Neural cell (in vitro differentiated cells): ENCODE data around the gene FAM200B.

ENCODE experiments used
- EP300 ChIP-seq: fragments of 450-650 bp; conservative IDR thresholded peaks from 2 replicates; pipeline ENCODE4 v1.6.1; 2014; ENCODE audit warnings: antibody characterized with exemption, mild to moderate bottlenecking, moderate library complexity; ENCODE audit not compliant: poor library complexity, severe bottlenecking
- EZH2 ChIP-seq: fragments of 200-600, 300-800 bp; shearing (Covaris generic), sonication (generic); IDR thresholded peaks from 2 replicates; pipeline ENCODE4 v1.6.1; 2014; ENCODE audit warnings: antibody characterized with exemption, low read length, borderline replicate concordance, mild to moderate bottlenecking; ENCODE audit not compliant: insufficient read depth, poor library complexity, severe bottlenecking
- MXI1 ChIP-seq: fragments of 450-650 bp; conservative IDR thresholded peaks from 2 replicates; pipeline ENCODE4 v1.6.1; 2014; ENCODE audit warnings: antibody characterized with exemption, mild to moderate bottlenecking; ENCODE audit not compliant: poor library complexity, severe bottlenecking
- POLR2AphosphoS5 ChIP-seq: IDR thresholded peaks from 2 replicates; pipeline ENCODE4 v1.6.1; 2012
- RAD21 ChIP-seq: fragments of 450-650 bp; conservative IDR thresholded peaks from 2 replicates; pipeline ENCODE4 v1.6.1; 2014; ENCODE audit warnings: antibody characterized with exemption, mild to moderate bottlenecking, moderate library complexity
- SMC3 ChIP-seq: fragments of 450-650 bp; conservative IDR thresholded peaks from 2 replicates; pipeline ENCODE4 v1.6.1; 2014; ENCODE audit warnings: antibody characterized with exemption, mild to moderate bottlenecking, moderate library complexity; ENCODE audit not compliant: poor library complexity
- TAF1 ChIP-seq: IDR thresholded peaks from 2 replicates; pipeline ENCODE4 v1.6.1; 2012; ENCODE audit warnings: low read depth
- TF ChIP-seq, protein P1 (sequence below): fragments of 450-650 bp; IDR thresholded peaks from 2 replicates; pipeline ENCODE4 v1.5.1; 2014; ENCODE audit warnings: antibody characterized with exemption, mild to moderate bottlenecking, moderate library complexity; ENCODE audit not compliant: poor library complexity, severe bottlenecking
- TF ChIP-seq, protein P2 (sequence below): IDR thresholded peaks from 2 replicates; pipeline ENCODE4 v1.6.1; 2012; ENCODE audit warnings: borderline replicate concordance

DNA sequence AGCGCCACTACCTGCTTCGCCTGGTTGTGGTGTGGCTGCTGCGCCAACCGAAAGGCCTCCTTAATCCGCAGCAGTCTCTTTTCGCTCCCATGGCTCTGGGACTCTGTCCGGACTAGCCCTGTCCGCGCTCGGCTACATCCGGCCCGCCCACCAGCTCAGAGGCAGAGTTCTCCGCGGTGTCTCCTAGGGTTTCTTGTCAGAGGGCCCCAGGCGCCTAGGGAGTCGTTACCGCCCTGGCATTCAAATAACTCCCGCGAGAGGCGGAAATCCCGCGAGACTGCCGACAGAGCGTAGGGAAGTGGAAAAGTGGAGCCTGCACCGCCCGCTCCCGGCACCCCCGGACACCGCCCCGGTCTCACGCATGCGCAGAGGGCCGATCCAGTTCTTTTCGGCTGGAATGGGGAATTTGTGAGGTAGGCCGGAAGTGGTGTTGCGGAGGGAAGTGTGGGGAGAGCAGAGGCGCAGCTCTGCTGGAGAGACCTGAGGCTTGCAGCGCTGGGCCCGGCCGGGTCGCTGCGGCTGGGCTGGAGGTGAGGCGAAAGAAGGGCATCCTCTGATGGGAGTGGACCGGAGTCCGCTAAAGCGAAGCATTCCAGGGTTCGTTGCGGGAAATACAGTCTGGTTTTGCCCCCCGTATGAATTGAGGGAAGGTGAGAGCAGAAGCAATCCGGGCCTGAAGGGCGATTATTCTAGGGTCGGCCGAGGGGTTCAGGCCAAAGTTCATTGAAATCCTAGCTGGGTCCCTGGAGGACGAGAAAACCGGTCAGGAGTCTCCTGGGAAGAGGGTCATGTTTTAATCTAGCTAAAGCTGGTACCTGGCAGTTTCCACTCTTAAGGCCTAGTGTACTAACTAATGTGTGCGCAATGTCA, at the start of gene FAM200B:
- TF ChIP-seq TAF1 (peak; percentile 79), POLR2AphosphoS5 (peak; percentile 92), RAD21 (peak; percentile 51), EZH2 (no peak), MXI1 (peak; percentile 98), SMC3 (peak; percentile 45), EP300 (peak; percentile 33)
- TF ChIP-seq, protein P1, sequence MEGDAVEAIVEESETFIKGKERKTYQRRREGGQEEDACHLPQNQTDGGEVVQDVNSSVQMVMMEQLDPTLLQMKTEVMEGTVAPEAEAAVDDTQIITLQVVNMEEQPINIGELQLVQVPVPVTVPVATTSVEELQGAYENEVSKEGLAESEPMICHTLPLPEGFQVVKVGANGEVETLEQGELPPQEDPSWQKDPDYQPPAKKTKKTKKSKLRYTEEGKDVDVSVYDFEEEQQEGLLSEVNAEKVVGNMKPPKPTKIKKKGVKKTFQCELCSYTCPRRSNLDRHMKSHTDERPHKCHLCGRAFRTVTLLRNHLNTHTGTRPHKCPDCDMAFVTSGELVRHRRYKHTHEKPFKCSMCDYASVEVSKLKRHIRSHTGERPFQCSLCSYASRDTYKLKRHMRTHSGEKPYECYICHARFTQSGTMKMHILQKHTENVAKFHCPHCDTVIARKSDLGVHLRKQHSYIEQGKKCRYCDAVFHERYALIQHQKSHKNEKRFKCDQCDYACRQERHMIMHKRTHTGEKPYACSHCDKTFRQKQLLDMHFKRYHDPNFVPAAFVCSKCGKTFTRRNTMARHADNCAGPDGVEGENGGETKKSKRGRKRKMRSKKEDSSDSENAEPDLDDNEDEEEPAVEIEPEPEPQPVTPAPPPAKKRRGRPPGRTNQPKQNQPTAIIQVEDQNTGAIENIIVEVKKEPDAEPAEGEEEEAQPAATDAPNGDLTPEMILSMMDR: peak; percentile 52
- TF ChIP-seq, protein P2, sequence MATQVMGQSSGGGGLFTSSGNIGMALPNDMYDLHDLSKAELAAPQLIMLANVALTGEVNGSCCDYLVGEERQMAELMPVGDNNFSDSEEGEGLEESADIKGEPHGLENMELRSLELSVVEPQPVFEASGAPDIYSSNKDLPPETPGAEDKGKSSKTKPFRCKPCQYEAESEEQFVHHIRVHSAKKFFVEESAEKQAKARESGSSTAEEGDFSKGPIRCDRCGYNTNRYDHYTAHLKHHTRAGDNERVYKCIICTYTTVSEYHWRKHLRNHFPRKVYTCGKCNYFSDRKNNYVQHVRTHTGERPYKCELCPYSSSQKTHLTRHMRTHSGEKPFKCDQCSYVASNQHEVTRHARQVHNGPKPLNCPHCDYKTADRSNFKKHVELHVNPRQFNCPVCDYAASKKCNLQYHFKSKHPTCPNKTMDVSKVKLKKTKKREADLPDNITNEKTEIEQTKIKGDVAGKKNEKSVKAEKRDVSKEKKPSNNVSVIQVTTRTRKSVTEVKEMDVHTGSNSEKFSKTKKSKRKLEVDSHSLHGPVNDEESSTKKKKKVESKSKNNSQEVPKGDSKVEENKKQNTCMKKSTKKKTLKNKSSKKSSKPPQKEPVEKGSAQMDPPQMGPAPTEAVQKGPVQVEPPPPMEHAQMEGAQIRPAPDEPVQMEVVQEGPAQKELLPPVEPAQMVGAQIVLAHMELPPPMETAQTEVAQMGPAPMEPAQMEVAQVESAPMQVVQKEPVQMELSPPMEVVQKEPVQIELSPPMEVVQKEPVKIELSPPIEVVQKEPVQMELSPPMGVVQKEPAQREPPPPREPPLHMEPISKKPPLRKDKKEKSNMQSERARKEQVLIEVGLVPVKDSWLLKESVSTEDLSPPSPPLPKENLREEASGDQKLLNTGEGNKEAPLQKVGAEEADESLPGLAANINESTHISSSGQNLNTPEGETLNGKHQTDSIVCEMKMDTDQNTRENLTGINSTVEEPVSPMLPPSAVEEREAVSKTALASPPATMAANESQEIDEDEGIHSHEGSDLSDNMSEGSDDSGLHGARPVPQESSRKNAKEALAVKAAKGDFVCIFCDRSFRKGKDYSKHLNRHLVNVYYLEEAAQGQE: peak; percentile 85
